Thyroid gland (tissue), 4 donors: Measurements from ENCODE around the gene TPGS2. TPM values are rescaled to one million over a fixed set of nuclear protein-coding genes. Genes with fewer than 3 reads are reported as not detected.

Source experiments
- DNase-seq, 2 donors: peaks; one replicate each; pipeline ENCODE4 v3.0.0-alpha.2; 2019
- H3K27ac ChIP-seq, 3 donors: fragments of 200-600 bp; sonication (generic); 1 replicate in 2 of 3; 2 replicates in 1 of 3; pipeline ENCODE4 v1.5.1; 2016 to 2019; ENCODE audit warnings: mild to moderate bottlenecking in 1 of 3, moderate library complexity in 1 of 3
- H3K27me3 ChIP-seq: fragments of 200-600 bp; sonication (generic); one replicate; pipeline ENCODE4 v1.5.1; 2019
- H3K36me3 ChIP-seq, 2 donors: fragments of 200-600 bp; sonication (generic); one replicate each; pipeline ENCODE4 v1.5.1; 2016 to 2019
- H3K4me1 ChIP-seq, 2 donors: fragments of 200-600 bp; sonication (generic); one replicate each; pipeline ENCODE4 v1.5.1; 2017 to 2019
- H3K4me3 ChIP-seq, 3 donors: fragments of 200-600 bp; sonication (generic); replicated peaks in 1 of 3; 1 replicate in 2 of 3; 2 replicates in 1 of 3; pipeline ENCODE4 v1.5.1; 2016; ENCODE audit warnings: mild to moderate bottlenecking in 1 of 3
- H3K9me3 ChIP-seq: fragments of 200-600 bp; sonication (generic); one replicate; pipeline ENCODE4 v1.5.1; 2017
- POLR2A ChIP-seq, 2 donors: fragments of 450-650 bp; IDR thresholded peaks; one replicate each; pipeline ENCODE4 v1.6.1; 2017; ENCODE audit warnings: antibody characterized with exemption in 2 of 2, mild to moderate bottlenecking in 2 of 2, moderate library complexity in 1 of 2
- WGBS, 2 donors: methylation state at CpG; one replicate each; pipeline ENCODE4 v1.1.5; 2017; 5-methylcytosine and 5-hydroxymethylcytosine counted together
- intact Hi-C: fragments of 100-400 bp; cut with DNase I; formaldehyde crosslinking; loops from one replicate; pipeline ENCODE4 v1.15.1; 2023
- total RNA-seq, 4 donors: library from RNA; depleted of rRNA; stranded (reverse); fragments of >200 nt; gene quantifications; one replicate each; pipeline ENCODE4 v1.2.3, GENCODE V29; 2016
- TF ChIP-seq, protein P1 (sequence below), 6 experiments: fragments of 200-600 bp in 3 of 6; fragments of 450-650 bp in 3 of 6; sonication (generic) in 3 of 6; IDR thresholded peaks; one replicate each; pipeline ENCODE4 v1.5.1; 2016 to 2019; ENCODE audit warnings: antibody characterized with exemption in 6 of 6, mild to moderate bottlenecking in 2 of 6, inconsistent platforms in 1 of 6, moderate library complexity in 1 of 6

TPGS2 gene
- total RNA-seq, 4 donors from 2014 or later: 95.1 to 180 (median 142) TPM

- no peaks in the 10 kb centered on the region for H3K36me3 ChIP-seq
- H3K27ac ChIP-seq: no peak overlapping the region
- H3K27me3 ChIP-seq: no peaks in the 10 kb centered on the region
- H3K4me1 ChIP-seq: no peaks in the 10 kb centered on the region
- no peaks in the 10 kb centered on the region for H3K9me3 ChIP-seq
- 85 to 89% methylated on average over 4 of the region's 4 CpGs for WGBS, 2 donors
- no peak for DNase-seq
- TF ChIP-seq, protein P1, sequence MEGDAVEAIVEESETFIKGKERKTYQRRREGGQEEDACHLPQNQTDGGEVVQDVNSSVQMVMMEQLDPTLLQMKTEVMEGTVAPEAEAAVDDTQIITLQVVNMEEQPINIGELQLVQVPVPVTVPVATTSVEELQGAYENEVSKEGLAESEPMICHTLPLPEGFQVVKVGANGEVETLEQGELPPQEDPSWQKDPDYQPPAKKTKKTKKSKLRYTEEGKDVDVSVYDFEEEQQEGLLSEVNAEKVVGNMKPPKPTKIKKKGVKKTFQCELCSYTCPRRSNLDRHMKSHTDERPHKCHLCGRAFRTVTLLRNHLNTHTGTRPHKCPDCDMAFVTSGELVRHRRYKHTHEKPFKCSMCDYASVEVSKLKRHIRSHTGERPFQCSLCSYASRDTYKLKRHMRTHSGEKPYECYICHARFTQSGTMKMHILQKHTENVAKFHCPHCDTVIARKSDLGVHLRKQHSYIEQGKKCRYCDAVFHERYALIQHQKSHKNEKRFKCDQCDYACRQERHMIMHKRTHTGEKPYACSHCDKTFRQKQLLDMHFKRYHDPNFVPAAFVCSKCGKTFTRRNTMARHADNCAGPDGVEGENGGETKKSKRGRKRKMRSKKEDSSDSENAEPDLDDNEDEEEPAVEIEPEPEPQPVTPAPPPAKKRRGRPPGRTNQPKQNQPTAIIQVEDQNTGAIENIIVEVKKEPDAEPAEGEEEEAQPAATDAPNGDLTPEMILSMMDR (IDR thresholded peaks at IDR 0.05): no peak
- no peak for TF ChIP-seq POLR2A (IDR thresholded peaks at IDR 0.05)
- intact Hi-C loops: loop anchor here (10.0 kb wide), 1 partner anchor 661 kb away; no protein-coding TSS in a partner anchor
- no peak overlapping the region for H3K4me3 ChIP-seq
These were observed 72.6 kb downstream of the TPGS2 start for GRCh38 chr18:36756242-36756641.

GRCh38 chr18:36752929-36753865, 75.6 kb downstream of the TPGS2 start:
- Histone ChIP-seq H3K9me3 (no peaks in the 10 kb centered on the region), H3K36me3 (no peaks in the 10 kb centered on the region), H3K4me1 (no peaks in the 10 kb centered on the region), H3K4me3 (no peak overlapping the region), H3K27ac (no peak overlapping the region), H3K27me3 (no peaks in the 10 kb centered on the region)
- TF ChIP-seq, protein P1 (IDR thresholded peaks at IDR 0.05): no peak
- TF ChIP-seq POLR2A (IDR thresholded peaks at IDR 0.05): no peak
- intact Hi-C loops: loop anchor here (10.0 kb wide), 1 partner anchor 658 kb away; no protein-coding TSS in a partner anchor
- no peak for DNase-seq
- WGBS, 2 donors: 73 to 80% methylated on average over 3 of the region's 3 CpGs

GRCh38 chr18:36745219-36745975, 83.4 kb downstream of the TPGS2 start:
- no peaks in the 10 kb centered on the region for H3K27me3 ChIP-seq
- no peak overlapping the region for H3K4me3 ChIP-seq
- no peaks in the 10 kb centered on the region for H3K36me3 ChIP-seq
- H3K9me3 ChIP-seq: no peaks in the 10 kb centered on the region
- H3K27ac ChIP-seq: no peak overlapping the region
- intact Hi-C loops: no loop called here
- no peaks in the 10 kb centered on the region for H3K4me1 ChIP-seq
- WGBS, 2 donors: 90 to 93% methylated on average over 25 of the region's 25 CpGs
- no peak for TF ChIP-seq POLR2A (IDR thresholded peaks at IDR 0.05)
- TF ChIP-seq, protein P1 (IDR thresholded peaks at IDR 0.05): no peak
- DNase-seq: no peak

- Histone ChIP-seq H3K27me3 (no peaks in the 10 kb centered on the region), H3K4me3 (no peak overlapping the region), H3K27ac (no peak overlapping the region), H3K9me3 (no peaks in the 10 kb centered on the region), H3K36me3 (no peaks in the 10 kb centered on the region), H3K4me1 (no peaks in the 10 kb centered on the region)
- intact Hi-C loops: no loop called here
- TF ChIP-seq POLR2A (IDR thresholded peaks at IDR 0.05): no peak
- TF ChIP-seq, protein P1 (IDR thresholded peaks at IDR 0.05): no peak
- WGBS, 2 donors: 87 to 94% methylated on average over 6 of the region's 6 CpGs
- no peak for DNase-seq
These were observed 84.4 kb downstream of the TPGS2 start for GRCh38 chr18:36744261-36744876.

Other genes starting within 250 kb of the TPGS2 start
- gene KIAA1328, start 125 bp upstream of the TPGS2 start, total RNA-seq: 10 to 100 TPM; 21.2 to 26.6 (median 24.8) TPM